GM21737 (cell line): Measurements from ENCODE around the gene CCDC71.

Experiments used
- ATAC-seq: cut with Tn5 transposase; IDR thresholded peaks from one replicate; pipeline ENCODE4 v1.9.1; 2021; ENCODE audit warnings: mild to moderate bottlenecking, moderate library complexity; ENCODE audit not compliant: unreplicated experiment

Gene CCDC71

DNA sequence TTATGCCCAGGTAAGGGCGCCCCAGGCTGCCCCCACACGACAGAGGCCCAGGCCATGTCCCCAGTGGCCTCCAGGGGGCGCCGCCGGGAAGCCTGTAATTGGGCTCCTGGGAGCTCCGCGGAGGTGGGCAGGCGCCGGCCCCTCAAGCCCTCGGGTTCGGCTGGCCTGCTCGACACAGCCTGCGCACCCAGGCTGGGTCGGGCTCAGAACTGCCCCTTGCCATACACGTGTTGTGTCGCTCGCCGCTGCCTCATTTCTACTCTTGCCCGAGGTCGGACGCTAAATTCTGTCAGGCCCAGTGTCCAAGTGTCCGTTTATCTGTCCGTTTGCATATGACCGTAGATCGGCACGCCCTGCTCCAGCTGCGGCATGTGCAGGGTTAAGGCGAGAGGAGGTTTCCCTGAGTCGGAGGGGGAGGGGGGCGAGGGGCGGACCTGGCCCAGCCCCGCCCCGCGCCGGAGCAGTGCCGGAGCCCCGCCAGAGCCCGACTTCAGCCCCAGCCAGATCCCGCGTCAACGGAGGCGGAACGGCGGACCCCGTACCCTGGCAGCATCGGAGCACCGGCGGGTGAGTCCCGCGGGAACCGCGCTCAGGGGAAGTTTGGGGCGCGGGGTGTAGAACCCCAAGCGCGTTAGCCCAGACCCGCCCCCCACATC is 5.1 kb upstream of the CCDC71 start, which contains the start of gene KLHDC8B:
Gene KLHDC8B (plus strand): TSS at position 480 of the 656 bp plus-strand sequence. CDS start 1,172 bp downstream, outside the sequence.
- peak; percentile 58 for ATAC-seq

DNA sequence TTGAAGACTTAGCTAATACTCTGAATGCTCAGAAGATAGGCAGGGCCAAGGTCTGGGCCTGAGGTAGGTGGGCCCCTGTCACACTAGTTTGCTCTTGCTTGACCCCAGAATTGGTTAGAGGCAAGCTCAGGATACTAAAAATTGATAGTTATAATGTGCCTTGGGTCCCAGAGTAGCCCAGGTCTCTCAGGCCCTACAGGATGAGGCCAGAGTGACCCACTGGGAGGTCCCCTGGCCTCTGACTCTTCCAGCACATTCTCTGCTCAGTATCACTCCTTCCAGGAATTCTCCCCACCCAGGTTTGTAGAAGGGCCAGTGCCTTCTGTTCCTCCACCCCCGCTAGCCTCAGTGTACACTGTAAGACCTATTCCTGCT is 4.6 kb upstream of the CCDC71 start:
- no peak for ATAC-seq

DNA sequence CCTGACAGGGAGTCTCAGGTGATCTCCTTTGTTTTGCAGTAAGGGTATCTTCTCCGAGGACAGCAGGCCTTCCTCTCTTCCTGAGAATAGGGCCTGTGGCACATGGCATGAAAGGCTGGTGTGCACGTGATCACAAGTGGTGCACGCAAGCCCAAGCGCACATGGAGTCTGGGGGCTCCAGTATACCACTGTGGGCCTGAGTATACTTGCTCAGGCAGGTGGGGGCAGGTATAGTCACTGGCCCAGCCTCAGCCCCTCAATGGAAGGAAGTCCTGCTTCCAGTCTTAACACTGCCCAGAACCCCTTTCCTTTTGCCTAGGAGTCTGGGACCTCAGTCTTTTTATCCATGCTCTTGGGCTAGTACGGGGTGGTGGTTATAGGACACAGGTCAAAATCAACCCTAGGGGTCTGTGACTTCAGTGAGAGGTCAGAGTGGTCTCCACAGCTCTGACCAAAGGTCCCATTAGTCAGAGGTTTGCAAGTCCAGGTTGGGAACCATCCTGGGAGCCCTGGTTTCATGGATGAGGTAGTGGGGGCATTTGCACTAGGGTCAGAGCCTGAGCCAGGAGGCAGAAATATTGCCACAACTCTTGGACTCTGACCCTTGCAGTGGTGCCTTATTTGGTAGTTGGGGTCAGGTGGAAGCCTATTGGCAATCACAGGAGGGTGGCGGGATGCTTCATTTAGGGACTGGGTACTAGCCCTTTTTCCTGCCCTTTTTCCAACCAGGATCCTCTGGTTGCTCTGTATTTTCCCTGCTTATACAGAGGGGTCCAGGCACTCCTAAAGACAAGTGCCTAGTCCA is 823 bp upstream of the CCDC71 start:
- ATAC-seq, result no peak

DNA sequence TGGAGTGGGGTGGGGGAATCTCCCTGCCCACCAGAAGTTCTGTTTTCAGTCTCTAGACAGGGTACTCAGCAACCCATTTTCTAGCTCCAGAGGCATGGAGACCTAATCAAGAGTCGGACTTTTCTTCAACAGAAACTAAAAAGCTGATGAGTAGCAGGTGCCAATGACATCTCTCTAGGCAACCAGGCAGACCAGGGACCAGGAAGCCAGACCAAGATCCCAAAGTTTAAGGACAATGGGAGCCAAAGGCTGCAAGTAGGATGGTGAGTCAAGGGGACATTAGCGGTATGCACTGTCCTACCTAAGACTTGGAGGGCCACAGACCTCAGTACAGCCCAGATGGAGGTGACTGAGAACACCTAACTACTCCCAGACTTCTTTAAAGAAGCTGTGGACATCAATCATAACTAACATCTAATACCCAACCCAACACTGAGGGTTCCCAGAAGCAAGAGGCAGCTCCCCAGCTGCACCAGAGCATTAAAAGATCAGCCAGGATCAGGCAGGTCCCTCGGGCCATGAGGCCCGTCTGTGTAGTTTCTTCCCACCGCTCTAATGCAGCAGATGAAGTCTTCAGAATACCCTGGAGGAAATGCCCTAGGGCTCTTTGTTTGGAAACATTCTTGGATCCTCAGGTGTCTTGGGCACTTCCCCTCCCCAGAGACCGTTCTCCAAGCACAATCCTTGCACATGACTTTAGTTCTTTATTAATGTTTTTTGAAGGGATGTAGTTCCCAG is 979 bp downstream of the CCDC71 start:
- ATAC-seq, result no peak

DNA sequence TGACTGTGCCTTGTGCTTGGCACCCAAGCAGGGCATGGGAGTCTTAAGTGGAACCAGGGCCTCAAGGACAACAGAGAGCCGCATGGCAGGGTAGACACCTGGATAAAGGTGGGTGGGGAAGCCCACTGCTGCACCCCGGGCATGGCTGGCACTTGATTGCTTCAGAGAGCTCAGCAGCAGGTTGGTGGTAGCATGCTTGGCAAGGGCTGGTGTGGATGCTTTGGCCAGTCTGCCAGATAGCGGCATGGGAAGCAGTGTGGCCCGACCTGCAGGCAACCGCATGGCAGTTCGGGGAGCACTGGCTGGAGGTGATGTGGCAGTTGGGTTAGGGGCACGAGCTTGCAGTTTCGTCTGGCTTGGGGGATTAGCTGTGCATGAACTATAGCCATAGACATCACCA is 2.5 kb downstream of the CCDC71 start:
- no peak for ATAC-seq

DNA sequence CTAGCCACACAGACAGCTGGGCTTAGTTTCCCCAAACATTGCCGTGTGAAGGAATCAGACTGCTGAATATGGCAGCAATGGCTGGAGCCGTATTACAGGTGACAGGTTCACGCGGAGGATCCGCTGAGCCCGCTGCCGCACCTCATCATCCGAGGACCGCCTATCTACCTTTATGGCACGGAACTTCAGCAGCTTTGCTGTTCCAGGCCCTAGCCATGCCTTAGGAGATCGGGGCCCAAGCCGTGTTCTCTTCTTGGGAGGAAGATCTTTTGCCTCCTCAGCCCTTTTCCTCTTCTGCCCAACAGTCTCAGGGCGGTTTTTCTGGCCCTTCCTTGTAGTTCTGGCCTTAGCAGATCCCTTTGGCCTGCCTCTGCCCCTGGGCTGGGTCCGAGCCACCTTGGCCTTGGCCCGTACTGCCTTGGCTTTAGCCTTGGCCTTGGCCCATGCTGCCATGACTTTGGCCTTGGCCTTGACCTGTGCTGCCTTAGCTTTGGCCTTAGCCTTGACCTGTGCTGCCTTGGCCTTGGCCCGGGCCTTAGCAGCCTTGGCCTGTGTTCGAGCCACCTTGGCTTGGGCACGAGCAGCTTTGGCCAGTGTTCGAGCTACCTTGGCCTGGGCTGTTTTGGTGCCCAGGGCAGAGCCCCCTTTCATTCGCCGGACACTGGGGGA is 3.2 kb downstream of the CCDC71 start:
- no peak for ATAC-seq

DNA sequence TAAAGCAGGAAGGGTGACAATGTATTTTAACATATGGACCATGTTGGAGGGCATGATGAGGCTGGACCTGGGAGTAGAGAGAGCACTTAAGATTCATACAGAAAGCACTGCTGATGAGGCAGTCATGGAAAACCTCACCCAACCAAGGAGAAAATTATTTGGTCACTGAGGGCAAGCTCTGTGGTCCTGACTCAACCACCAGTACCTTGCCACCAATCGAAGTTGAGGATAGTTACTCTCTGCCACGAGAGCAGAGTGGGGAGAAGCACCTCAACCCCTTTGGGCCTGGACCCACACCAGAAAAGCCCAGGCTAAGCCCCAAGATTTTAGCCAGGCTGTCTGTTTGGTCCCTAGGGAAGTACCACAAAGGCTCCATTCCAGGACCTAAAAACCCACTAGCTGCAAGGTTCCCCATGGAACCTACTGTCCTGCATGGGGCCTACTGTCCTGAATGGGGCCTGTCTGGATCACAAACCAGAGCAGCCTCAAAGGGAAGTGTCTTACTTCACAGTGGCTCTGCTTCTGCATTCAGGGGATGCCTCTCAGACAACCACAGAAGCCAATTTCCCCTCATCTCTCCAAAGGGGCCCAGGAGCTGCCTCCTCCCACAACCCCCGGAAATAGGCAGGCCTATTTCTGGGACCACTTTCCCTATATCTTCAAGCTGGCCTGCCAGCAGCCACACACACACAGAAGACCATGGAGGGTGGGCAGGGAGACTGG is 4.2 kb downstream of the CCDC71 start:
- no peak for ATAC-seq

DNA sequence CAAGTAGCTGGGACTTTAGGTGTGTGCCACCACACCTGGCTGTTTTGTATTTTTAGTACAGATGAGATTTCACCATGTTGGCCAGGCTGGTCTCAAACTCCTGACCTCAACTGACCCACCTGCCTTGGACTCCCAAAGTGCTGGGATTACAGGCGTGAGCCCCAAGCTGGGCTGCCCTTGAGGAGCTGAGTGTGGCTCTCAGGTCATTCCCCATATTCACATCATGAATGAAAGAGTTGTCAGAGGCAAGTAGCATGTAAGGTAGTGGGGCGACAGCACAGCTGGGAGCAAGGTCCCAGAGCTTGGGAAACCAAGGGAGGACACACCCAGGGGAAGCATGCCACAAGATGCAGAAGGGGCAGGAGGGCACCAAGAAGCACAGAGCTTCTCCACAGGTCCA is 4.9 kb downstream of the CCDC71 start:
- no peak for ATAC-seq

DNA sequence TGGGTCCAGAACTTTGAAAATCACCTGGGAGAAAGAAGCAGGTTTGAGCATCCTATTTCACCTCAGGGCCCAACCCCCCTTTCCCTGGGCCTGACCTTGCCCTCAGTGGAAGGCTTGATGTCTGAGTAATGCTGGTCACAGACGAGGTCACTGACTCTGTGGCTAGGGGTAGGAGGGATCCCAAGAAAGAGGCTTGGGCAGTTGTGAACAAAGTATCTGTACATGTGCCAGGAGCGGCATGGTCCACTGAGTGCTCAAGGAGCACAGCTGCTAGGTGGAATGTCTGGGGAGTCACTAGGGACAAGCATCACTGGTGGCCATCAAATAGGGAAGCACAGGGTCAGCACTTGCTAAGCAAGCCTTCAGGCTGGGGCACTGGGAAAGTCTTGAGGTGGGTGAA is 7.3 kb downstream of the CCDC71 start:
- ATAC-seq, result no peak

DNA sequence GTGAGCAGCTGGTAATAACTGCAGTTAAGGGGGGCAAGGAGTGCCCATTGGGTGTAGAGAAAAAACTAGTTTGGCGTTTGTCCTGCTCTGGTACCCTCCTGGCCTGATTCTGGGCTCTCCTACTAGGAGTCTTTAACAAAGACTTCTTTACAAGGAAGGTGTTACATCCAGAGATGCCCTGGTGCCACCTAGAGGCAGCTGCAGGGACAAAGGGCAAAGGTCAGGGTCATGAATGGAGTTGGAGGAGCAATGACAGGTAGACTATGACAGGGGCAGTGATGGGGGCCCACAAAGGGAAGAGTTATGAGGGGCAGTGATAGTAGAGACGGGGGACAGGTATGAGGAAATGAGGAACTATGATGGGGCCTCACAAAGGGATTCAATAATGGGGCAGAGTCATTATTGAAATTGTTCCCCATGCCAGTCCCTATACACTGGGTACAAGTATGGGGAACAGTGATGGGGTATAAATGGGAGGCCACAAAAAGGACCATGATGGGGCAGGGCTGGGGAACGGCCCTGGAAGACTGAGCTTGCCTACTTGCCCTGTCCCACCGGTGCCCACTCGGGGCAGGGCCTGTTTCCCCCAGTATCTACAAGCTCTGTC is 7.9 kb downstream of the CCDC71 start:
- ATAC-seq, result no peak

DNA sequence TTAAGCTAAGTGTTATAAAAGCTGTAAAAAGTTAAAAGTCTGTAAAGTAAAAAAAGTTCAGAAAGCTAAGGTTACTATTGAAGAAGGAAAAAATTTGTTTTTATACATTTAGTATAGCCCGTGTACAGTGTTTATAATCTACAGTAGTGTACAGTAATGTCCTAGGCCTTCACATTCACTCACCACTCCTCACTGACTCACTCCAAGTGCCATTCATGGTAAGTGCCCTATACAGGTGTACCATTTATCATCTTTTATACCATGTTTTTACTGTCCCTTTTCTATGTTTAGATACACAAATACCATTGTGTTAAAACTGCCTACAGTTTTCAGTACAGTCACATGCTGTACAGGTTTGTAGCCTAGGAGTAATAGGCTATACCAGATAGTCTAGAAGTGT is 8.8 kb downstream of the CCDC71 start:
- ATAC-seq, result no peak

DNA sequence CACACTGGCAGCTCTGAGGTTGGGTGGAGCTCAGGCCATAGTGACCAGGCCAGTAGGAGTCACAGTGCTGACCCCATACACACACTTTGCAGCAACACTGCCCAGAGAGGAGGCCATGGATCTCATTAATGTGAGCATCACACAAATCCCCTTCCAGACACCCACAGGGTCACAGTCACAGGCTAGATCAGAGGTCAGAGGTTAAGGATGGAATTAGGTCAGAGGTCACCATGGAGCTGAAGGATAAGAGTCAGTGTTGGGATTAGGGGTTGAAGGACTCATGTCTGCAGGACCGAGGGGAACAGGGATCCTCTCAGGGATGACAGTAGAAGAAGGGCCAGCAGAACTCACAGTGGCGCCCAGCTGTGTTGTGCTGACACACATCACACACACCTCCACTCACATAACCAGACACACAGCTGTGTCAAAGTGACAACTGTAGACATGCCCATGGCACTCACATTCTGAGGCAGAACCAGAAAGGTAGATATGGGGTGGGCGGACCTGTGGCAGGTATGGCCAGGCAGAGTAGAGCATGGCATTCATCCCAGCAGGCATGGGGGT is 12.7 kb downstream of the CCDC71 start:
- ATAC-seq, result no peak

DNA sequence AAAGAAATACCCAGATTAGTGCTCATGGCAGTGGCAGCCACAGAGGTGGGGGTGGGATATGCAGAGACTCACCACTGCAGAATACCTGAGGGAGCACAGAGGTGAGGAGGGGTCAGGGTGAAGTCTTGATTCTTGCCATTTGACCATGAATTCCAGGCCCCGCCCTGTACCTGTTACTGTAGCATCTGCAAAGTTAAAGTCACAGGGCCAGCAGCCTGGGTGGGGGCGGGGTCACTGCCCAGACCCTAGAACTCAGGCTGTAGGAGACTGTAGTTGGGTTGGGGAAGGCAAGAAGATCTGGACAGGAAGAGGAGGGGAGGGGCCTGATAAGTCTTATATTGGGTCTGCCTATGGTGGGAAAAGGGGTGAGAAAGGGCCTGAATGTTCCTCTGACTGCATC is 14.5 kb downstream of the CCDC71 start:
- ATAC-seq, result no peak

DNA sequence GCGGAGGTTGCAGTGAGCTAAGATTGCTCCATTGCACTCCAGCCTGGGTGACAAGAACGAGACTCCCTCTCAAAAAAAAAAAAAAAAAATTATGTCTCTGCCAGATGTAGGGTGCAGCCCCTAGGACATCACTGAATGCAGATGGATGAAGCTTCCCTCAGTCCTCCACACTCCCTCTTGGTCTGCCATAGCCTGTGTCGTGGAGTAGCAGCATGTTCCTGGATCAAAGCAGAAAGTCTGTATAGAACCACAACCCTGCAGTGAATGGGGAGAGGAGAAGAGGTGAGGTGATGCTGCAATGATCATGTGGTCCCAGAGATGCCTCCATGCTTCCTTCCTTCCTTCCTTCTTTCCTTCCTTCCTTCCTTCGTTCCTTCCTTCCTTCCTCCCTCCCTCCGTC is 18.0 kb downstream of the CCDC71 start:
- ATAC-seq, result no peak

DNA sequence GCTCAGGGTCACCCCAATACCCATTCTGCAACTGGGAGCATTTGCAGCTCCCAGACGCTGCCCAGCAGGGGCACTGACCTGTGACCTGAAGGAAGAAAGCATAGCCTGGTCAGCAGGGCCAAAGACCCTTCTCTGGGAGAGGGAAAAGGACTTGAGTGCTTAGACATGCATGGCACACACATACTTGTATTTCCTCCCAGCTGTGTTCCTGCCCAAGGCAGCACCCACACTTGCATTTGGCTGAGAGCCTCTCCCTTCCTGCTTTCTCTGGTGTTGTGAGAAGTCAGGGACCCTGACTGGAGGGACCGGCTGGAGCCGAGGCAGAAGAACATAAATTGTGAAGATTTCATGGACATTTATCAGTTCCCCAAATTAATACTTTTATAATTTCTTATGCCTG is 26.1 kb downstream of the CCDC71 start:
- ATAC-seq, result no peak

DNA sequence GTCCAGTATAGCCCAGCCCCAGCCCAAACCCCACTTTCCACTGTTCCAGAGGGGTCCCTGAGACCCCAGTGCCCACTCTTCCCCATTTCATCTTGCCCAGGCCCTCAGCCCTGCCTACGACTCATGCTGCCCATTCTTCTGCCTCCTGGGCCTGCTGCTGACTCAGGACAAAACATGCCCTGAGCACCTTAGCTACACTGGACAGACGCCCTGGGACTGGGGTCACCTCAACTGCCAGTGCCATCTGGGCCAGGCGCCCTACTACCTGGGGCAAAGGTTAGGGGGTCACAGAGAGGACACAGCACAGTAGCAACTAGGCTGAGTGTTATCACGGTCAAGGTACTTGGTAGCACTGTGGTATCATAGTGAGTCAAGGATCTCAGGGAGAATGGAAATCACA is 30.6 kb downstream of the CCDC71 start:
- no peak for ATAC-seq

DNA sequence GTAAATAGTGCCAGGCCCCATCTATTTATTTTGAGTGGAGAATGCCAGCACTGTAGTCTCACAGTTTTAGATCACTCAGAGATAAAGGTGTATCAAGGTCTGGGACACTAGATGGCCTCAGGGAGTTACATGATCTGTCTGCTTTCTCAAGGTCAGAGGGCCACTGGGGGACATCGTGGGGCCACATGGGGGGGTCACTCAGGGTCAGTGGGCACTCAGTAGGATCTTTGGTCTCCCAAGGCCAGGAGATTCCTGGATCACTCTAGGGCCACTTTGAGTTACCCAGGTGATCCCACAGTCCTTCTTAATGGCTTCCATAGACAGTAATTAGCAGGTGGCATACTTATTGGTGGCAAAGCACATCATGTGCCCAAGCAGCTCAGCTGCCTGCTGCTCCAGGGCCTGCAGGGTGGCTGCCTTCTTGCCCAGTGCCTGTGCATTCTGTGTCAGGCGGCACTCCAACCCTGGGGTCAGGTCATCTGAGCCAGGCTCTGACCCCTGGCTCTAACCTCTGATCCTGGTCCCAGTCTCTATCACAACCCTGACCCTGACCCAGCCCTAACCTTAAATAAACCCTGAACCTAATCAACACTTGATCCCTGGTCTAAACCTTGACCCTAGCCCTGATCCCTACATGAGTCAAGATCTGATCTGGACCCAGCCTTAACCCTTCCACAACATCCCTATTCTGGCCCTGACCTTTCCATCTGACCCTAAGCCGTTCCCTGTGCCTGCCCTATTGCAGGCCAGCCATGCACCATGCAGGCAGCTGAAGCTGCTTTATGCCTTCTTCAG is 31.5 kb downstream of the CCDC71 start:
- no peak for ATAC-seq

DNA sequence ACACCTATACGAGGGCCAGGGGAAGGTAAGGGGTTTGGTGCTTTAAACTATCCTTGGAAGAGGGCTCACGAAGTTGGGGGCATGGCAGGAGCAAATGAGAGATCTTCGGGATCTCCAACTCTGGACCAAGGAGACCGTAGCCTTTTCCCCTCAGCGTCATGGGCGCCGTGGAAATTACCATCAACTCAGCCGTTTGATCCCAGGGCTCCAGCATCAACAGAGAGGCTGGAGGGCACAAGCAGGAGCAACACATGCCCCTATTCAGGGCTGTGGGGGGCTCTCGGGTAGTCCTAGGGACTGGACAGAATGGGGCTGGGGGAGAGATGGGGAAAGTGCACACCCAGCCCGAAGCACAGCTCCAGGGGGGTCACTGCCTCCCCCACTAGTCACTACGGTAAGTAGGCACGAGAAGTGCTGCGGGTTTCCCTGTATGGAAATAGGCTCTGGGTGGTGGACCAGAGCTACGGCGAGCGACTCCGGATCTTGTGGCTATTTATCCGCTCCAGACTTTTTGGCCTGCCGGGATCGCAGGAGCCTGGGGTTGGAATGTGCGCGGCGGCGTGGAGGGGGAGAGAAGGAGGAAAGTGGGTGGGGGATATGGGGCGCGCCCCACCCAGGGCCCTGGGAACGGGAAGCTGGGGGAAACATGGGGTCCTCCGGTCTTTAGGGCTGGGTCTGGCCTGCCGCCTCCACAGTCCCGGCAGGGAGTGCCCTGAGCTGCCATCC is 32.7 kb downstream of the CCDC71 start:
- ATAC-seq, result no peak
